ENCODE results near the gene TCHHL1.
"Not testable (repeated sequence)": the region's sequence is repeated elsewhere in the genome, so short reads cannot be mapped to it uniquely, and the experiment has no call there.

TCHHL1 gene

DNA sequence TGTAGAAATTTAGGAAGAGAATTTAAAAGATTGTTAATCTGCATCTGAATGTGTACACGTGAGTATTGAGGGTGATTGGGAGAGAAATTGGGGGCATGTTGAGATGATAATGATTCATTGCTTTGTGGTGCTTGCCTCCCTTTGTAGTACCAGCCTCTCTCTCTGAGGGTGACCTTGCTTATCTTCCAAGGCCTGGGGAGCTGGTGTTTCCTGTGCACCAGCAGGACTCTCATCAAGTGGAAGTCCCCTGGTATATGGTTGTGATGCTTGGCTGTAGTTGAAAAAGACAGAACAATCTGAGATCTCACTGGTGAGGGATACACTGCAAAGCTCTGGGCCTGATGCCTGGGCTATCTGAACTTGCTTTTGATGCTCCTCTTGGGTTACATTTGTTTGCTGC is 4.0 kb downstream of the TCHHL1 start:
- DNase-seq: no peak

GRCh38 chr1:152081026-152081425 is 7.8 kb downstream of the TCHHL1 start:
- not testable (repeated sequence) for DNase-seq

DNA sequence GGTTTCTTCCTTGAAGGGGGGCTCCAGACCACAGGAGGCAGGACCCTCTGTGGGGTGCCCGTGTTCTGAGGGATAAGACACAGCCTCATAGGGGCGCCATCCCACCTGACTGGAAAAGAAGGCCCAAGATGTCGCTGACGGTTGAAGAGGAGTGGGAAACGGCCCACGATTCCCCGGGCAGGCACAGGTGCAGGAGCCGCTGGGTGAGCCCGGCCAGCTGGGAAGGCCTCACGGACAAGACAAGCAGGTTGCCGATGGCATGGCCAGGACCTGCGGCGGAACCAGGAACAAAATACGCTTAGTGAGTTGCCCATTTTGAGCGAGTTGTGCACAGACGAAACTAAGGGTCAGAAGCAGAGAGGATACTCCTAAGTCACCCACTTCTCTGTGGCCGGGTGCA is 8.4 kb downstream of the TCHHL1 start:
- DNase-seq: not testable (repeated sequence)

DNA sequence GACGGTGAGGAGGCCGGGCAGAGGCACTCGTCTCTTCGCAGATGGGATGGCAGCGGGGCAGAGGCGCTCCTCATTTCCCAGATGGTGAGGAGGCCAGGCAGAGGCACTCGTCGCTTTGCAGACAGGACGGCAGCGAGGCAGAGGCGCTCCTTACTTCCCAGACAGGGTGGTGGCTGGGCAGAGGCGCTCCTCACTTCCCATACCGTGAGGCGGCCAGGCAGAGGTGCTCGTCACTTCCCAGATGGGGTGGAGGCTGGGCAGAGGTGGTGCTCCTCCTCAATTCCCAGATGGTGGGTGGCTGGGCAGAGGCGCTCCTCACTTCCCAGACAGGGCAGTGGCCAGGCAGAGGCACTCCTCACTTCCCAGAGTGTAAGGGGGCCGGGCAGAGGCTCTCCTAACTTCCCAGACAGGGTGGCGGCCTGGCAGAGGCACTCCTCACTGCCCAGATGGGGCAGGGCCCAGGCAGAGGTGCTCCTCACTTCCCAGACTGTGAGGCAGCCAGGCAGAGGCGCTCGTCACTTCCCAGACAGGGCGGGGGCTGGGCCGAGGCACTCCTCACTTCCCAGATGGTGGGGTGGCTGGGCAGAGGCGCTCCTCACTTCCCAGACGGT is 9.9 kb downstream of the TCHHL1 start:
- DNase-seq: no peak

GRCh38 chr1:152072311-152072710 is 16.6 kb downstream of the TCHHL1 start:
- DNase-seq: no peak

- DNase-seq: no peak
Measured at GRCh38 chr1:152071123-152071522, 17.7 kb downstream of the TCHHL1 start.

DNA sequence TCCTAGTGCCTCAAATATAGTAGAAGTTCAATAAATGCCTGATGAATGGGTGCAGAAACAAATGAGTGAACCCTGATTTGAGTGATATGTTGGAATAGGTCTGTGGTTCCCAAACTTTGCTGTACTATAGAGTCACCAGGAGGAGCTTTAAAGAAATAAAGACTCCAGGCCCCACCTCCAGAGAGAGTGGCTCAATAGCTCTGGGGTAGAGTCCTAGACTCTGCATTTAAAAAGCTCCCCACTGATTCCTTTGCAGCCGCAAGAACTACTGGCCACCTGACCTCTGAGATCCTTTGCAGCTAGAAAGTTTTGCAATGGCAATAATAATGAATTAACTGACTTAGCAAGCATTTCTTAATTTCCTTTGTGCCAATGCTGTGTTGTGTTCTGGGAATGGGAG is 20.9 kb downstream of the TCHHL1 start:
- DNase-seq: no peak

DNA sequence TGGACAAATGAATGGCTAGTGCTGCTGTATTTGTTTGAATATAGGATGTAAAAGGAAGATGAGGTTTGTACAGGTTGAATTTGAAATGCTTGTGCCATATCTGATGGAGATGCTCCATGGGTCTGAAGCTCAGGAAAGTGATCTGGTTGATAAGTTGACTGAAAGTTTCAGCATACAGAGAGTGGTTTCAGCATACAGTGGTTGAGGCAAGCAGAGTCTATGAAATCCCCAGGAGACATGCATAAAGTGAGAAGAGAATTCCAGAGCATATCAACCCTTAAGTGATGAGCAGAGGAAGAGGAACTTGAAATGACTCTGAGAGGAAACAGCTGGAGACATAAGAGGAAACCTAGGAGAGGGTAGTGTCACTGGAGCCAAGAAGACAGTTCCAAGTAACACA is 21.7 kb downstream of the TCHHL1 start:
- DNase-seq: no peak

DNA sequence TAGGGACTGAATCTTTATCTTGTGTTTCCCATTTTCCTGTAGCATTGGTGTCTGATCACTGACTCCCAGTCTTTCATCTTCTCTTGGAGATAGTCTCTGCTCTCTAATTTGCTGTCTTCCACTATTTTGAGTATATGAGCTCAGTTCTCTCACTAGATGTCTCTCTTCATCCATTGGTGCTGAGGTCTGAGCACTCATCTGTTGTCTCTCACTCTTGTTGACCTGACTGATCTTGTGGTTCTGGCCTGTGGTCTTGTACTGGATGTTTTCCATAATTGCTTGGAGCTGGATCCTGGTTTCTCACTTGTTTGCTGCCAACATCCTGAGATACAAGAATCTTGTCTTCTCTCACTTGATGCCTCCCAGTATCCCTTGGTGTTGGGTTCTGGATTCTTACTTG is 26.9 kb downstream of the TCHHL1 start:
- no peak for DNase-seq

DNA sequence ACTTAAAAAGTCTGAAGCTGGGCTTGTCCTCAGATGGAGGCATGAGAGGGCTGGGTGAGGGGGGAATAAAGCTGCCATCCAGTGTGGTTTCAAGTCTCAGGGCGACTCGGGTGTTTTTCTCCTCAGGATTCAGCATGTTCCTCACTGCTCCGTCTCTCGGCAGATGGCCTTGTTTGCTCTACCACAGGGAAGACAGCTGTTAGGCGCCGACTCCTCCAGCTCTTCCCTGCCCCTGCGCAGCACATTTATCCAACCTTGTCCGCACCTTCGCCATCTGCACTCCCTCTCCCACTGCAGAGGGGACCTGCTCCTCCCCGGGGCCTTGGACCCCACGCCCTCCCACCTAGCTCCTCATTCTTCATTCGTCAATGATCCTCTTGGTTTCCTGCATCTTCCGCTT is 35.5 kb downstream of the TCHHL1 start:
- no peak for DNase-seq

DNA sequence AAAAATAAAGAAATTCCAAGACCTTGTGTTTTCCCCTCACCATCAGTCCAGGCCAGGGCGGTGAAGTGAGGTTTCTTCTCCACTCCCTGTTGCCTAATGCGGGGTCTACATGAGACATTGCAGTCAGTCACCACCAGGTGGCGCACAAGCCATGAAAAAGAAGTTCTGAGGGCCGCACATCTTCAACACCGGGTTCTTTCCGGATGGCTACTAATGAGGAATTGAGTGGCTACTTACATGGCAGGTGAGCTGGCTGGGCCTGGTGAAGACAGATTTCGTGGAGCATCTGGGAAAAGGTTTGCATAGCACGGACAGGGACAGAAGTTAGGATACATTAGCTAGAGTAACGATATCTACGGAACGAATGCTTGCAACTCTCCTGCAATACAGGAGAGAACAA is 36.3 kb downstream of the TCHHL1 start:
- peak; percentile 77 for DNase-seq

GRCh38 chr1:152050886-152051675 is 37.8 kb downstream of the TCHHL1 start:
- DNase-seq: peak; percentile 21

DNA sequence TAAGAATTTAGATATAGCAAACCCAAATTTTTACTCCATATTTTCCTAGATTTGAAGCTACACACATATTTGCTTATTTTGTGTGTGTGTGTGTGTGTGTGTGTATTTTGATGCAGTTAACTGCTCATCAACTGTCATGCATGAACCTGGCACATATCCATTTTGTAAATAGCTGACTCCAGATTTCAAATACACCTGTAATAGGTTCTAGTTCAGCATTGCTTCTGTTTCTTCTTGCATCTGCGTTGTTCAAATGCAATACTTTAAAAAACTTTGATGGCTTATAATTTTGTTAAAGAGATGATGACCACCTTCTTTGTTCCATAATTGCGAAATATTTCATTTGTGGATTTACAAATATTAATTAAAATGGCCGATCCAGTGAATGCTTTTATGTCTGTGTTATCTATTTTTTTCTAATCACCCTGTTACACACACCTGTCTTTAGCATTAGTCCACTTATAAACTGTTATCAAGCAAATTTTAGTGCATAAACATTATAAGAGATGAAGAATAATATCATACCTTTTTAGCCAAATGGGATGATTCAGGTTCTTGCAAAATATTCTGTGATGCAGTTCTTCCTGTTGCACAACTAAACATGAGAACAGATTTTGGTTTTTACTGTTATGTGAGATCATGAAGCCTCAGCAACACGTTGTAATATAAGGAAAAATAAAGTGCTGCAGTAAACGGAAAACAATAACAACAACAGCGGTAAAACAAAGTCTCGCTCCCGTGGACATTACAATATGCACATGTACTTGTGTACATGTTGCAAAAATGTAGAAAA is 39.4 kb downstream of the TCHHL1 start:
- DNase-seq: peak; percentile 55

GRCh38 chr1:152048416-152049009 is 40.4 kb downstream of the TCHHL1 start:
- DNase-seq: no peak

DNA sequence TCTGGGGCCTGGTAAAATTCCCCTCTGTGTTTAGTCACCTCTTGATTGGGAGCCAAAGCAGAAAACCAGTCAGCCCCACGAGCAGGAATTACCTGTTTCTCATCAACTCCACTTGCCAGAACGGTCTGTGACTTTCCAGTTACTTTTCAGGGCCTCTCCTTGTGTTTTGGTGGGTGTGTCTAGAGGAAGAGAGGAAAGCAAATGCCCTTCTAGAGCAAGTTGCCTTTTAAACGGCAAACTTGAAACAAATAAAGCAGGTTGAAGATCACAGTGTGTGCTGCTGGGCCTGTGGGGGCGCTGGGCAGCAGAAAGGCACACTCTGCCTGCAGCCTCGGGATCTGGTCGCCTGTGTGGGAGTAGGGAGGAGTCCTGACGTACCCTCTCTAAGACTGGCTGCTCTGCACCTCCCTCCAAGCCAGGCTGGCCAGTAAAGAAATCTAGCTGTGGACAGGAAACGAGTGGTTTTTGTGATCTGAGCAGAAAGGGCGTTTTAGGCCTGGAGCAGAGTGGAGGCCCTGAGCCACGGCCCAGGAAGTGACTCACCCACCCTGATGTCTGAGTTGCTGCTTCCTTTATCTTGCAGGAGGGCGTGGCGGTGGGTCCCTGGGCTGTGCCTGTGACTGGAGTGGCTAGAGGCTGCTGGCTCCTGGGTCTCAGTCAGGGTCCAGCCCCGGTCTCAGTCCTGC is 41.0 kb downstream of the TCHHL1 start:
- DNase-seq: peak; percentile 99

DNA sequence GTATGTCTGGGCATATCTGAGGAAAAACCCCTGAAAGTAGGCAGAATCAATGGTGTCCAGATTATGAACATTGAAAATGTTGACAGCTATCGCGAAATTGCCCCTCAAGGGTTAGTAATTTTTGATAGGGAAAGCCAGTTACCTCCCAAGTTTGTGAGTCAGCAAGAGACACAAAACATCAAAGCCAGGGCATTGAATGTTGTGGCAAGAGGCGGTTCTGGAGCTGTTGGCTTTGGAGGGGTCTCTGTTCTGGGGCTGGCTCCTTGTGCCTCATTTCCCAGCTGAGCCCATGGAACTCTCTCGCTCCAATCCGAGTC is 41.5 kb downstream of the TCHHL1 start:
- no peak for DNase-seq

GRCh38 chr1:152044386-152044785 is 44.5 kb downstream of the TCHHL1 start:
- peak; percentile 21 for DNase-seq

DNA sequence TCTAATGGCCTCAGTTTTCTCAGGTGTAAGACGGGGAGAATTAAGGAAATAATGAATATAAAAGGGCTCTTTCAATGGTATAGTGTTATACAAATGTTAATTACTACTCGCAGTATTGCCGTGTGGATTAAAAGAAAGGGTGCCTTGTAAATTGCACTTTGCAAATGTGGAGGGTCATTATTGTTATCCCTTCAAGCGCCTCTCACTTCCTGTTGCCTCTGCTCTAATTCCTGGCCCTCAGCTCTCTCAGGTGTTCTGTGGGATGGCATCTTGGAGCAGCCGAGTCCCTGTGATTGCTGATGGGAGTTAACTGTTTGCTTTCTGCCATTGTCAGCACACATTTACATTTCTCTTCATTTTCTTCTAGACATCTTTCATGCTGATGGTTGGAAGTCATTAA is 45.0 kb downstream of the TCHHL1 start:
- no peak for DNase-seq

- DNase-seq: no peak
Measured at GRCh38 chr1:152042030-152042429, 46.8 kb downstream of the TCHHL1 start.

GRCh38 chr1:152039886-152040285 is 49.0 kb downstream of the TCHHL1 start:
- DNase-seq: no peak

- DNase-seq: no peak
Measured at GRCh38 chr1:152039461-152039860, 49.4 kb downstream of the TCHHL1 start.

GRCh38 chr1:152038871-152039270 is 50.0 kb downstream of the TCHHL1 start:
- no peak for DNase-seq

All from fibroblast of upper back skin (primary cell).